ENCODE data around the gene UBLCP1. TPM values are rescaled to one million over a fixed set of nuclear protein-coding genes. Genes with fewer than 3 reads are reported as not detected.

UBLCP1 gene
- total and polyA plus RNA-seq, 2 of the 13 experiments (the other 11 are each of a cell fraction or from before 2014, with no cell fraction given): 6.5 to 12.6 TPM

GRCh38 chr5:159262859-159263568 lies at the start of gene UBLCP1 (continued):
- TF ChIP-seq E2F2 (CRISPR knock-in tag; IDR thresholded peaks at IDR 0.05; ENCODE audit: borderline replicate concordance): no peak
- 0 out of 2 replicates have a peak, but pooled peaks have one; percentile 35 for TF ChIP-seq ZNF780A (CRISPR knock-in tag; IDR thresholded peaks at IDR 0.05)
- no peak for TF ChIP-seq BCLAF1 (IDR thresholded peaks at IDR 0.05)
- TF ChIP-seq DDIT3 (CRISPR knock-in tag; IDR thresholded peaks at IDR 0.05): no peak
- no peak for TF ChIP-seq SSRP1 (CRISPR knock-in tag; IDR thresholded peaks at IDR 0.05)
- TF ChIP-seq ZFP91 (CRISPR knock-in tag; IDR thresholded peaks at IDR 0.05; ENCODE audit: borderline replicate concordance): peak; percentile 83; the same call in 1 of the 2 replicates
- TF ChIP-seq KAT8 (CRISPR knock-in tag; IDR thresholded peaks at IDR 0.05): peak; percentile 96
- TF ChIP-seq ZNF331 (CRISPR knock-in tag; IDR thresholded peaks at IDR 0.05): peak; percentile 51; the same call in 1 of the 2 replicates
- TF ChIP-seq ZSCAN22 (CRISPR knock-in tag; IDR thresholded peaks at IDR 0.05): no peak; the same call in 1 of the 2 replicates
- TF ChIP-seq ZNF792 (CRISPR knock-in tag; IDR thresholded peaks at IDR 0.05): no peak
- no peak for TF ChIP-seq SIX1 (CRISPR knock-in tag; IDR thresholded peaks at IDR 0.05; ENCODE audit: borderline replicate concordance)
- peak; percentile 39; the same call in 1 of the 2 replicates for TF ChIP-seq ZXDC (CRISPR knock-in tag; IDR thresholded peaks at IDR 0.05)
- TF ChIP-seq ZNF205 (CRISPR knock-in tag; IDR thresholded peaks at IDR 0.05): no peak
- no peak for TF ChIP-seq MIXL1 (CRISPR knock-in tag; IDR thresholded peaks at IDR 0.05)
- peak; percentile 53; the same call in 1 of the 2 replicates for TF ChIP-seq ZNF710 (CRISPR knock-in tag; IDR thresholded peaks at IDR 0.05; ENCODE audit: borderline replicate concordance)
- no peak for TF ChIP-seq ZNF816 (CRISPR knock-in tag; IDR thresholded peaks at IDR 0.05; ENCODE audit: borderline replicate concordance)
- TF ChIP-seq ZFX (CRISPR knock-in tag; IDR thresholded peaks at IDR 0.05; ENCODE audit: low read depth): peak; percentile 93
- TF ChIP-seq SUZ12 (IDR thresholded peaks at IDR 0.05; ENCODE audit: low read depth, low read length): no peak
